HG02981 (cell line): ENCODE data around the gene TF.
"Not testable (repeated sequence)": the region's sequence is repeated elsewhere in the genome, so short reads cannot be mapped to it uniquely, and the experiment has no call there.

Source experiments
- ATAC-seq: cut with Tn5 transposase; IDR thresholded peaks from one replicate; pipeline ENCODE4 v1.9.1; 2021; ENCODE audit warnings: mild to moderate bottlenecking, moderate library complexity; ENCODE audit not compliant: unreplicated experiment

The TF gene

GRCh38 chr3:133745981-133746711 is at the start of gene TF:
TF (plus strand) TSS chr3:133746393; CDS start chr3:133746441, 48 bp downstream.
- ATAC-seq: no peak

- ATAC-seq: no peak
Measured at GRCh38 chr3:133697960-133698359, 48.2 kb upstream of the TF start.

- ATAC-seq: no peak
Measured at GRCh38 chr3:133699467-133699866, 46.7 kb upstream of the TF start.

- ATAC-seq: no peak
Measured at GRCh38 chr3:133699903-133700302, 46.3 kb upstream of the TF start.

- no peak for ATAC-seq
Measured at GRCh38 chr3:133700351-133700750, 45.8 kb upstream of the TF start.

GRCh38 chr3:133701435-133702358 is 44.5 kb upstream of the TF start:
- no peak for ATAC-seq

- ATAC-seq: no peak
Measured at GRCh38 chr3:133703915-133704314, 42.3 kb upstream of the TF start.

GRCh38 chr3:133706033-133706432 is 40.2 kb upstream of the TF start:
- no peak for ATAC-seq

GRCh38 chr3:133709139-133709750 is 36.9 kb upstream of the TF start:
- no peak for ATAC-seq

GRCh38 chr3:133711013-133711412 is 35.2 kb upstream of the TF start:
- ATAC-seq: no peak

- no peak for ATAC-seq
Measured at GRCh38 chr3:133712017-133712416, 34.2 kb upstream of the TF start.

- no peak for ATAC-seq
Measured at GRCh38 chr3:133713347-133713746, 32.8 kb upstream of the TF start.

- ATAC-seq: no peak
Measured at GRCh38 chr3:133717424-133717823, 28.8 kb upstream of the TF start.

GRCh38 chr3:133722935-133723334 is 23.3 kb upstream of the TF start:
- ATAC-seq: no peak

GRCh38 chr3:133730993-133731392 is 15.2 kb upstream of the TF start:
- no peak for ATAC-seq

- ATAC-seq: not testable (repeated sequence)
Measured at GRCh38 chr3:133732231-133732630, 14.0 kb upstream of the TF start.

- ATAC-seq: no peak
Measured at GRCh38 chr3:133733226-133733625, 13.0 kb upstream of the TF start.

GRCh38 chr3:133734305-133734704 is 11.9 kb upstream of the TF start:
- no peak for ATAC-seq

- ATAC-seq: no peak
Measured at GRCh38 chr3:133742351-133743091, 3.7 kb upstream of the TF start.

GRCh38 chr3:133744241-133744640 is 2.0 kb upstream of the TF start:
- ATAC-seq: no peak

- no peak for ATAC-seq
Measured at GRCh38 chr3:133745108-133745507, 1.1 kb upstream of the TF start.
